HepG2 (cell line): ENCODE data around the gene CALML6. TPM values are rescaled to one million over a fixed set of nuclear protein-coding genes. Genes with fewer than 3 reads are reported as not detected.

Experiments
- ATAC-seq: fragments of 200-7000 bp; cut with Tn5 transposase; 3 replicates; pipeline ENCODE4 v1.9.1; 2020; ENCODE audit warnings: mild to moderate bottlenecking, moderate library complexity
- BruUV-seq: library from RNA; stranded (reverse); fragments of 400-500 nt; replicated peaks from 2 replicates; lab custom pipeline; 2021; lab: Mats Ljungman, UMichigan
- CTCF ChIA-PET: fragments of 300-600 bp; formaldehyde crosslinking; extraction: SDS; loops from one replicate; lab custom pipeline; 2021; ENCODE audit warnings: low total read pairs, inconsistent platforms, low intra/inter-chr PET ratio; lab: Yijun Ruan, JAX
- POLR2A ChIA-PET: fragments of 350-600 bp; sonication (Branson Sonifier 250); formaldehyde crosslinking; loops from one replicate; lab custom pipeline; 2020; ENCODE audit warnings: antibody characterized with exemption, inconsistent platforms; lab: Yijun Ruan, JAX
- DNase-seq: peaks from one replicate; pipeline ENCODE4 v3.0.0-alpha.2; 2015; ENCODE audit warnings: low spot score
- FAIRE-seq: peaks from 3 replicates; lab custom pipeline; 2011; peaks lifted over from hg19 to GRCh38; lab: Jason Lieb, UNC
- H2AFZ ChIP-seq: one replicate; pipeline ENCODE4 v1.6.1; 2011; ENCODE audit warnings: low read length, inconsistent platforms
- H3K27ac ChIP-seq: fragments of 300-600 bp; 3 replicates; pipeline ENCODE4 v1.8.0; 2011; ENCODE audit warnings: mixed run types, mild to moderate bottlenecking, mixed read lengths, low read length, inconsistent platforms; ENCODE audit not compliant: insufficient read depth; ENCODE audit errors: extremely low read length
- H3K27me3 ChIP-seq, 2 experiments: fragments of 200-600 bp in 1 of 2; 2 replicates in 1 of 2; 3 replicates in 1 of 2; pipeline versions ENCODE4 v1.6.0 to v1.8.0; 2011; ENCODE audit warnings: low read length in 2 of 2, mild to moderate bottlenecking in 2 of 2, moderate library complexity in 2 of 2, inconsistent platforms in 1 of 2; ENCODE audit not compliant: insufficient read depth in 2 of 2, control insufficient read depth in 1 of 2
- H3K36me3 ChIP-seq, 2 experiments: fragments of 200-600 bp in 1 of 2; replicated peaks in 1 of 2; 2 replicates in 1 of 2; 3 replicates in 1 of 2; pipeline versions ENCODE4 v1.5.1 to v1.8.0; 2011; ENCODE audit warnings: low read length in 2 of 2, inconsistent platforms in 1 of 2; ENCODE audit not compliant: insufficient read depth in 2 of 2, control insufficient read depth in 1 of 2
- H3K4me1 ChIP-seq: 2 replicates; pipeline ENCODE4 v1.5.1; 2012; ENCODE audit warnings: low read length, inconsistent platforms; ENCODE audit not compliant: insufficient read depth
- H3K4me2 ChIP-seq: 2 replicates; pipeline ENCODE4 v1.6.0; 2011; ENCODE audit warnings: low read depth, low read length, inconsistent platforms
- H3K4me3 ChIP-seq, 3 experiments: fragments of 200-600 bp in 1 of 3; sonication (generic), shearing (Covaris generic) in 1 of 3; replicated peaks in 1 of 3; 2 replicates each; pipeline ENCODE4 v1.5.1; 2011 to 2016; ENCODE audit warnings: low read length in 3 of 3, inconsistent platforms in 2 of 3, low read depth in 2 of 3, mild to moderate bottlenecking in 2 of 3, control low read depth in 1 of 3, mixed read lengths in 1 of 3; ENCODE audit not compliant: insufficient read depth in 1 of 3
- H3K79me2 ChIP-seq: one replicate; pipeline ENCODE4 v1.6.1; 2011; ENCODE audit warnings: low read length, inconsistent platforms; ENCODE audit not compliant: insufficient read depth
- H3K9ac ChIP-seq: 2 replicates; pipeline ENCODE4 v1.6.0; 2011; ENCODE audit warnings: mild to moderate bottlenecking, low read depth, low read length, inconsistent platforms; ENCODE audit not compliant: insufficient read depth
- H3K9me3 ChIP-seq: 2 replicates; pipeline ENCODE4 v1.5.1; 2012; ENCODE audit warnings: mild to moderate bottlenecking, low read length
- H4K20me1 ChIP-seq: 2 replicates; pipeline ENCODE4 v1.6.0; 2011; ENCODE audit warnings: inconsistent platforms, mild to moderate bottlenecking, low read length, moderate library complexity; ENCODE audit not compliant: insufficient read depth
- ATF5 ChIP-seq: sonication (generic); formaldehyde crosslinking; IDR thresholded peaks from 2 replicates; pipeline ENCODE4 v1.4.0; 2020; ENCODE audit warnings: mild to moderate bottlenecking, low read depth, missing genetic modification reagents
- MATR3 ChIP-seq: sonication (generic); formaldehyde crosslinking; IDR thresholded peaks from 2 replicates; pipeline ENCODE4 v1.4.0; 2020; ENCODE audit warnings: missing genetic modification reagents
- ZBTB46 ChIP-seq: sonication (generic); formaldehyde crosslinking; IDR thresholded peaks from 2 replicates; pipeline ENCODE4 v1.4.0; 2020; ENCODE audit warnings: mild to moderate bottlenecking, missing genetic modification reagents, borderline replicate concordance
- ZFP1 ChIP-seq: IDR thresholded peaks from 2 replicates; pipeline ENCODE4 v1.6.1; 2016
- ZNF274 ChIP-seq: sonication (generic); formaldehyde crosslinking; IDR thresholded peaks from 2 replicates; pipeline ENCODE4 v1.5.1; 2020; ENCODE audit warnings: mild to moderate bottlenecking, missing genetic modification reagents
- ZNF709 ChIP-seq: sonication (generic); formaldehyde crosslinking; IDR thresholded peaks from 2 replicates; pipeline ENCODE4 v1.5.0; 2020; ENCODE audit warnings: mild to moderate bottlenecking, missing genetic modification reagents
- WGBS: methylation state at CpG from one replicate; pipeline ENCODE4 v1.1.6; 2017; ENCODE audit warnings: low lambda C conversion rate; 5-methylcytosine and 5-hydroxymethylcytosine counted together
- in situ Hi-C: cut with HindIII; loops from 2 replicates; pipeline ENCODE4 v1.10.0; 2017; ENCODE audit warnings: low pct_unique_long_range_greater_than_20kb; ENCODE audit not compliant: extremely low pct_ligation_motif_present
- intact Hi-C: fragments of 100-400 bp; cut with micrococcal nuclease; formaldehyde crosslinking; loops from one replicate; pipeline ENCODE4 v1.10.0; 2022; ENCODE audit not compliant: unreplicated experiment
- polyA plus RNA-seq, 8 experiments: library from polyadenylated mRNA; depleted of rRNA in 3 of 8; stranded (reverse) in 7 of 8; unstranded in 1 of 8; fragments of >200 nt; fragmentation: Illumina TruSeq in 4 of 8; extraction: Trizol in 4 of 8; gene quantifications; 2 replicates each; pipeline versions ENCODE4 v1.2.1 to v1.2.3, GENCODE V29; 2011 to 2016; ENCODE audit warnings: low read depth in 4 of 8, missing spikeins in 1 of 8, mixed read lengths in 1 of 8; ENCODE audit not compliant: insufficient read depth in 1 of 8
- total RNA-seq, 5 experiments: library from RNA; depleted of rRNA; stranded (reverse); fragments of >200 nt; fragmentation: Illumina TruSeq; extraction: Trizol; gene quantifications; 2 replicates each; pipeline ENCODE4 v1.2.3, GENCODE V29; 2016; ENCODE audit warnings: low read depth in 1 of 5

Gene CALML6
- total and polyA plus RNA-seq, 2 of the 13 experiments (the other 11 are each of a cell fraction or from before 2014, with no cell fraction given) = 0.11 to 0.12 TPM

- in situ Hi-C loops = no loop called here
- no peaks in the 10 kb centered on the region for H3K27me3 ChIP-seq
These were observed 35.1 kb upstream of the CALML6 start for GRCh38 chr1:1879942-1880341.

More at GRCh38 chr1:1879942-1880341, 35.1 kb upstream of the CALML6 start:
- BruUV-seq = no TSS peak
- WGBS = 97% methylated on average over 5 of the region's 5 CpGs
- H3K9me3 ChIP-seq = no peaks in the 10 kb centered on the region
- no peak for FAIRE-seq
- intact Hi-C loops = no loop called here
- TF ChIP-seq MATR3 (CRISPR knock-in tag) (no peak), ZNF709 (CRISPR knock-in tag) (no peak), ZFP1 (no peak), ZBTB46 (CRISPR knock-in tag) (no peak), ZNF274 (CRISPR knock-in tag) (no peak), ATF5 (CRISPR knock-in tag) (no peak)
- peaks cover 86% of the 10 kb centered on the region for H4K20me1 ChIP-seq
- peaks cover 60% of the 10 kb centered on the region for H3K4me1 ChIP-seq
- no peak overlapping the region for H3K4me3 ChIP-seq
- H3K27ac ChIP-seq = no peak overlapping the region
- no peak overlapping the region for H3K9ac ChIP-seq
- ChIA-PET CTCF (no interaction called here), POLR2A (no interaction called here)
- ATAC-seq = no peak
- DNase-seq = no peak
- H3K36me3 ChIP-seq = peaks cover 13 to 25% of the 10 kb centered on the region in 2 experiments
- no peak overlapping the region for H3K4me2 ChIP-seq
- no peak overlapping the region for H2AFZ ChIP-seq
- H3K79me2 ChIP-seq = peaks cover 88% of the 10 kb centered on the region
